Vagina (tissue), 2 donors: ENCODE data around the gene TKFC. TPM values are rescaled to one million over a fixed set of nuclear protein-coding genes. Genes with fewer than 3 reads are reported as not detected.

Experiments used
- DNase-seq, 2 donors: peaks; one replicate each; pipeline ENCODE4 v3.0.0-alpha.2; 2017; ENCODE audit errors: extremely low spot score in 2 of 2
- H3K27ac ChIP-seq: fragments of 200-600 bp; sonication (generic); one replicate; pipeline ENCODE4 v1.5.1; 2019
- H3K27me3 ChIP-seq: fragments of 200-600 bp; sonication (generic); one replicate; pipeline ENCODE4 v1.5.1; 2019
- H3K36me3 ChIP-seq, 2 donors: fragments of 200-600 bp; sonication (generic); one replicate each; pipeline ENCODE4 v1.5.1; 2017 to 2019
- H3K4me1 ChIP-seq: fragments of 200-600 bp; sonication (generic); one replicate; pipeline ENCODE4 v1.5.1; 2019
- H3K4me3 ChIP-seq, 2 donors: fragments of 200-600 bp; sonication (generic); 1 replicate in 1 of 2; 2 replicates in 1 of 2; pipeline ENCODE4 v1.5.1; 2016 to 2019
- H3K9me3 ChIP-seq: fragments of 200-600 bp; sonication (generic); one replicate; pipeline ENCODE4 v1.5.1; 2019
- CTCF ChIP-seq, 3 experiments: fragments of 450-650 bp in 2 of 3; fragments of 200-600 bp in 1 of 3; sonication (generic) in 1 of 3; IDR thresholded peaks; one replicate each; pipeline ENCODE4 v1.5.1; 2017 to 2019; ENCODE audit warnings: antibody characterized with exemption in 3 of 3, mild to moderate bottlenecking in 2 of 3, moderate library complexity in 2 of 3
- POLR2A ChIP-seq, 2 donors: fragments of 450-650 bp; IDR thresholded peaks; one replicate each; pipeline ENCODE4 v1.6.1; 2017; ENCODE audit warnings: antibody characterized with exemption in 2 of 2, mild to moderate bottlenecking in 2 of 2, moderate library complexity in 2 of 2
- POLR2AphosphoS5 ChIP-seq, 2 donors: sonication (generic); formaldehyde crosslinking; IDR thresholded peaks; one replicate each; pipeline ENCODE4 v1.9.0; 2017; ENCODE audit warnings: antibody characterized with exemption in 2 of 2, mild to moderate bottlenecking in 2 of 2, low read depth in 1 of 2; ENCODE audit not compliant: insufficient read depth in 1 of 2
- intact Hi-C: fragments of 100-400 bp; cut with DNase I; formaldehyde crosslinking; loops from one replicate; pipeline ENCODE4 v1.15.1; 2023
- total RNA-seq: library from RNA; depleted of rRNA; stranded (reverse); fragments of >200 nt; gene quantifications from one replicate; pipeline ENCODE4 v1.2.3, GENCODE V29; 2016

TKFC gene, protein sequence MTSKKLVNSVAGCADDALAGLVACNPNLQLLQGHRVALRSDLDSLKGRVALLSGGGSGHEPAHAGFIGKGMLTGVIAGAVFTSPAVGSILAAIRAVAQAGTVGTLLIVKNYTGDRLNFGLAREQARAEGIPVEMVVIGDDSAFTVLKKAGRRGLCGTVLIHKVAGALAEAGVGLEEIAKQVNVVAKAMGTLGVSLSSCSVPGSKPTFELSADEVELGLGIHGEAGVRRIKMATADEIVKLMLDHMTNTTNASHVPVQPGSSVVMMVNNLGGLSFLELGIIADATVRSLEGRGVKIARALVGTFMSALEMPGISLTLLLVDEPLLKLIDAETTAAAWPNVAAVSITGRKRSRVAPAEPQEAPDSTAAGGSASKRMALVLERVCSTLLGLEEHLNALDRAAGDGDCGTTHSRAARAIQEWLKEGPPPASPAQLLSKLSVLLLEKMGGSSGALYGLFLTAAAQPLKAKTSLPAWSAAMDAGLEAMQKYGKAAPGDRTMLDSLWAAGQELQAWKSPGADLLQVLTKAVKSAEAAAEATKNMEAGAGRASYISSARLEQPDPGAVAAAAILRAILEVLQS
- total RNA-seq: 22.6 TPM

DNA sequence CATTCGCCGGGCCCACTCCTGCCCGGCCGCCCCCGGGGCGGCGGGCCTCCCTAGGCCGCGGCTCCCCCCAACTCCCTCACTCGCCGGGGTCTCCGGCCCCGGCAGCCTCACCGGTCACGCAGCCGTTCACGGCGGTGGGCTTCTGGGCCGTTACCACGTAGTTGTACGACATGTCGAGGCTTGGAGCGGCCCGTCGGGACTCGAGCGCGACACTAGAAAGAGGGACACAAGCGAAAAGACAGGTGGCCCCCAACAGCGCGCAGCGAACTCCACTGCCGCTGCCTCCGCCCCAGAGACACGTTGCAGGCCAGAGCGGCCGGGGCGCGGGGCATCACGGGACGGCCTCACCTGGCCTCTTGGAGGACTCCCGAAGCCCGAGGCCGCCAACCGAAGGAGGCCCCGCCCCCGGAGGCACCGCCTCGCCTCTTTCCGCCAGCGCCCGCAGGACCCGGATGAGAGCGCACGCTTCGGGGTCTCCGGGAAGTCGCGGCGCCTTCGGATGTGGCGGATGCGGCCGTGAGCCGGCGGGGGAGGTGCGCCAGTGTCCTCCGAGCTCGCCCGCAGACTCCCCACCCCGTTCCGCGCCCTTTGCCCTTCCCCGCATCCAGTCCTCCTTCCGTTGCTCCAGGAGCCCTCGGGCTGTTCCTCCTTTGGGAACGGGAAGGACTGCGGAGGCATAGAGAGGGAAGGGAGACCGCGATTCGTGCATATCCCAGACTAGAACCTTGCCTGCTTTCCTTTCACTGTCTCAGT, at the start of gene TKFC, which contains the start of gene DDB1:
TKFC (plus strand) TSS at position 432 of the 753 bp plus-strand sequence. CDS start 1,501 bp downstream, outside the sequence.
DDB1 (minus strand) TSS at position 309 of the 753 bp plus-strand sequence; CDS start at position 172, 137 bp downstream.
- TF ChIP-seq CTCF (IDR thresholded peaks at IDR 0.05) (peak in 2 of 3 experiments; percentile 4 to 9), POLR2A (IDR thresholded peaks at IDR 0.05) (peak in 1 of 2 donors; percentile 74), POLR2AphosphoS5 (IDR thresholded peaks at IDR 0.05; ENCODE audit: insufficient read depth in 1 of 2, low read depth in 1 of 2) (peak; percentile 95 to 97)
- no peaks in the 10 kb centered on the region for H3K27me3 ChIP-seq
- H3K27ac ChIP-seq: peak within 1 kb of the TSS; percentile 76
- DNase-seq: peak in 1 of 2 donors; percentile 96
- peaks cover 58% of the 10 kb centered on the region for H3K4me1 ChIP-seq
- intact Hi-C loops: no loop called here
- peaks cover 0 to 18% of the 10 kb centered on the region in 2 donors for H3K36me3 ChIP-seq
- no peaks in the 10 kb centered on the region for H3K9me3 ChIP-seq
- peak within 1 kb of the TSS; percentile 72 to 90 for H3K4me3 ChIP-seq

GRCh38 chr11:61283613-61284012, 49.4 kb upstream of the TKFC start:
- no peak overlapping the region for H3K27ac ChIP-seq
- H3K9me3 ChIP-seq: no peaks in the 10 kb centered on the region
- H3K36me3 ChIP-seq: no peaks in the 10 kb centered on the region
- intact Hi-C loops: no loop called here
- H3K4me1 ChIP-seq: no peaks in the 10 kb centered on the region
- H3K27me3 ChIP-seq: no peaks in the 10 kb centered on the region
- TF ChIP-seq POLR2A (IDR thresholded peaks at IDR 0.05) (no peak), CTCF (IDR thresholded peaks at IDR 0.05) (no peak), POLR2AphosphoS5 (IDR thresholded peaks at IDR 0.05; ENCODE audit: insufficient read depth in 1 of 2, low read depth in 1 of 2) (no peak)
- no peak for DNase-seq
- H3K4me3 ChIP-seq: no peak overlapping the region

- TF ChIP-seq POLR2A (IDR thresholded peaks at IDR 0.05): no peak
- no peak for TF ChIP-seq POLR2AphosphoS5 (IDR thresholded peaks at IDR 0.05; ENCODE audit: insufficient read depth in 1 of 2, low read depth in 1 of 2)
- TF ChIP-seq CTCF (IDR thresholded peaks at IDR 0.05): no peak
- no peak overlapping the region for H3K27ac ChIP-seq
- intact Hi-C loops: no loop called here
These were observed 45.6 kb upstream of the TKFC start for GRCh38 chr11:61287338-61287977.

DNA sequence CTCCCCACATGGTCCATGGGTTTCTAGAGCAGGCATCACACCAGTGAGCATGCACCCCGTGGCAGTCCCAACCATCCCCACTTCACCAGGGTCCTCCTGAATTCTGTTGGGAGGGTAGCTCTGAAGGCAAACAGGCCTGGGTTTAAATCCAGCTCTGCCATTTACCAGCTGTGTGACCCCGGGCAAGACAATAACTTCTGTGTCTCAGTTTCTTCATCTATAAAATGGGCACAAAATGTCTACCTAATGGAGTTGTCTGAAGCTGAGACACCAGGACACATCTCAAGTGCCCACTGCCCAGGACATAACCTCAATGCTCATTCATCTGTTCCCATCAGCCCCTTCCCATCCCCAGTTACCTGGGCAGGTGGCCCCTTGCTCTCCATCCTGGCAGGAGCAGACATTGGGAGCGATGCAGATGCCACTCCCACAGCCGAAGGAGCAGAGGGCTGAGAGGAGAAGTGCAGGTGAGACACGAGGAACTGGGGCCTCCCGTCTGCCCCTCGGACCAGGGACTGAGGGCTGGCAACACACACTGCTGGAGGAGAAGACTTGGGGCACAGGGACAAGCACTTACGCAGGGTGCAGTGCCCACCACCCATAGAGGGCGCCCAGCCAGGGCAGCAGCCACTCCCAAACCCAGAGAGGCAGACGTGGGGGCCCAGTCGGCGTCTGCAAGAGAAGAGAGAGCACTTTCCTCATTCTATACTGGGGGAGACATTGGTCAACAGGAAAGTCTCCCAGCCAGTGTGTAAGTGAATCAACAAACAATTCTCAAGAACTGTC, 41.9 kb upstream of the TKFC start:
- no peak for DNase-seq
- no peaks in the 10 kb centered on the region for H3K36me3 ChIP-seq
- H3K9me3 ChIP-seq: no peaks in the 10 kb centered on the region
- intact Hi-C loops: no loop called here
- TF ChIP-seq POLR2AphosphoS5 (IDR thresholded peaks at IDR 0.05; ENCODE audit: insufficient read depth in 1 of 2, low read depth in 1 of 2) (no peak), CTCF (IDR thresholded peaks at IDR 0.05) (no peak), POLR2A (IDR thresholded peaks at IDR 0.05) (no peak)
- H3K27ac ChIP-seq: no peak overlapping the region
- peaks cover 25% of the 10 kb centered on the region for H3K4me1 ChIP-seq
- H3K4me3 ChIP-seq: no peak overlapping the region
- no peaks in the 10 kb centered on the region for H3K27me3 ChIP-seq

More at GRCh38 chr11:61287338-61287977, 45.6 kb upstream of the TKFC start:
- no peak for DNase-seq
- Histone ChIP-seq H3K36me3 (no peaks in the 10 kb centered on the region), H3K4me3 (no peak overlapping the region), H3K4me1 (no peaks in the 10 kb centered on the region), H3K9me3 (no peaks in the 10 kb centered on the region), H3K27me3 (no peaks in the 10 kb centered on the region)
